ENCODE data around the gene LNX2.

Gene LNX2

DNA sequence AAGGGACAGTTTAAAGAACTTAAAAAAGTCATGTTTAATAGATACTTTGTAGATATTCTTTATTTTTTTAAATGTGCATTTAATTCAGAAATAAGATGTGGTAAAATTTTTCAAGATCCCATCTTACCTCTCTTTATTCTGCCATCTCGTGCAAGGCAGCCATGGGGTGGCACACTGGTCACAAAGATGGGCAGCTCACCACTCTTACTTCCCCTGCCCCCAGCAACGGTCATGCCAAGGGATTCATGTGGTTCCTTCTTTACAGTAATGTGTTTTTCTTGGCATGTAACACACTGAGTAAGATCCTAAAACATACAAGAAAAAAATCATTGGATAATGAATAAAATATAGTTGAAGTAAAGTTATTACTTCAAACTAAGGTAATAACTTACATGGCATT lies 64.2 kb downstream of the LNX2 start:
- peak; percentile 35 for DNase-seq

DNA sequence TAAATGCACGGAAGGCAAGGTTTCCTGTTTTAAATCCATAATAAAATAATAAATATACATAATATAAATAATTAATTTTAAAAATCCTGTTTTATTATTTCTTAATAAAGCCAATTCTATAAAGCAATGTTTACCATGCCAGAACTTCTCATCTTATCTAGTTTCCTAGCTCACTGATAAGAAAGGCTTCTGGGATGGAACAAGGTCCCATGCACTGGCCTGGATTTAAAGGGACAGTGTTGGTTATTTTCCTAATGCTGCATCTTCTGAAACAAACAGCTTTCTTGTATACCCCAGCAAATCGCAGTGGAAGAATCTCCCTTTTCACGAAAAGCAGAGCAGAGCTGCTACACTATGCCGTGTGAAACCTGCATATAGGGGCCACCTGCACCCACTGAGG lies 68.8 kb downstream of the LNX2 start:
- DNase-seq: no peak

DNA sequence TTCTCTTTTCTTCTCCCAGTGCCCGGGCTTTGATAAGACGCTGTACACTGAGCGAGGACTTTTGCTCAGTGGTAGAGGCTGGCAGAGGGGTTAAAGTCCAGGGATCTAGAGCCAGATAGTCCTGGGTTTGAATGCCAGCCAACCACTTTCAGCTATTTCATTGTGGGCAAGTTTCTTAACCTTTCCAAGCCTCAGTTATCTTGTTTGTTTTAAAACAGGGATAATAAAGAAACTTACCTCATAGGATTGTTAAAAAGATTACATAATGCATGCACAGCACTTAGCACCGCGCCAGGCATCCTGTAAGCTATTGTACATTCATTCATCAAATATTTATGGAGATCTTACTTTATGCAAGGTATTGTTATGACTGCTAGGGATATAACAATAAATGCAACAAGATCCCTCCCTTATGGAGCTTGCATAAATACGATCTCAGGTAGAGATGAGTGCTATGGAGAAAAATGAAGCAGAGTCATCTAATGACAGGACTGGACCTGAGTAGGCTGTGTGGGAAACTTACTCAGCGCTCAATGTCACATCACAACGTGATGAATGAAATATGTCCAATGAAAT lies 70.8 kb downstream of the LNX2 start:
- DNase-seq: no peak

DNA sequence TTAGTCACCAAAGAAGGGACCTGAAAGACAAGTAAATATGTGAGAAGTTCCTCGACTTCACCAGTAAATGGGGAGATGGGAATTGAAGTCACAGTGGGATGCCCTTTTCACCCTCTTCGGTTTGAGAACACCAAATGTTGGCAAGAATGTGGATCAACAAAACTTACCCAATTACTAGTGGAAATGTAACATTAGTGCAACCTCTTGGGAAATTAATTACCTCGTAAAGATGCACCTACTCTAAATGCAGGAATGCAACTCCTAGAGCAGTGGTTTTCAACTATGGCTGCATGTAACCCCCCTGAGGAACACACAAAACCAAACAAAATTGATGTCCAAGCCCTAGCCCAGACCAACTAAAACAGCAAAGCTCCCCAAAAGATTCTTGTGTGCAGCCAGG lies 78.1 kb downstream of the LNX2 start:
- no peak for DNase-seq

DNA sequence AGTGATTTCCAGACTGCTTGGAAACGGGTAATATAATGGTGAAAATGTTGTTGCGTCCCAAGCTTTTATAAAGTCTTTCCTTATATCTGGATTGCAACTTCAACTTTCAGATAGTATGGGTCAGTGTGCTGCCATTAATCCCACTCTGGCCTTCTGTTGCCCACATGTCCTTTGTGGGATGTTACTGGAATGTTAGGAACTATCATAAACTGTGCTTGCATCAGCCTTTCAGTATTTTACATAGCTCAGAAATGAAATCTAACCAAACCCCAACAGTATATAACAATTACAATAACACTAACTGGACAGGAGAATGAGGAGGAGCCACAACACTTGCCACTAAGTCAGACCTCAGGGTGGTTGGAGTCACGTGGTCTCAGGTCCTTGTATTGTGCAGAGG lies 78.9 kb downstream of the LNX2 start:
- no peak for DNase-seq

DNA sequence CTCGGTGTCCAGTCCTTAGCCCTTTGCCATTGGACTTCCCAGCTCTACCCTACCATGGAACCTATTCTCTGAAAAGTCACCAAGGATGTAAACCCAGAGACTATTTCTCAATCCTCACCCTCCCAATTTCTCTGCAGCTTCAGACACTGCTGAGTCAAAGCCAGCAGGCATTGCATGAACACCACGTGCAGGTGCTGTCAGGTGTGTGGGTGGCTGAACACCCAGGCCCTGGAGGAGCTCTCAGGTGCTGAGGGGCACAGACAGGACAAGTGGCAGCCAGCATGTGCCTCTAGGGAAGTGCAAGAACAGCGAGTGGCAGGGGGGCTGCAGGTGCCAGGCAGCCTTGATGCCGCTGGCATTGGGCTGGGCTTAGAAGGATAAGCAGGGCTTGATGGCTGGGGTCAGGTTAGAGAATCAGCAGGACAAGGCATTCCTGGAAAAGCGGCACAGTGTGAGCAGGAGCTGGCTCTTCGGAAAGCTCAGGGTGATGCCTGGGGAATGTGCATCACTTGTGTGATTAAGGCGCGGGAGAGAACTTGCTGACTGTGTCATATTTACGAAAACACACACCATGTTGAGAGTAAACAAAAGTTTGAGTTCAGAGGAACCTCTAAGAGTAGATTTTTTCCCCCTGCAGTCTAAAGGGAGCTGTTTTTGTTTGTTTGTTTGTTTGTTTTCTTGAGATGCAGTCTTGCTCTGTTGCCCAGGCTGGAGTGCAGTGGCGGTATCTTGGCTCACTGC lies 83.8 kb downstream of the LNX2 start:
- no peak for DNase-seq

DNA sequence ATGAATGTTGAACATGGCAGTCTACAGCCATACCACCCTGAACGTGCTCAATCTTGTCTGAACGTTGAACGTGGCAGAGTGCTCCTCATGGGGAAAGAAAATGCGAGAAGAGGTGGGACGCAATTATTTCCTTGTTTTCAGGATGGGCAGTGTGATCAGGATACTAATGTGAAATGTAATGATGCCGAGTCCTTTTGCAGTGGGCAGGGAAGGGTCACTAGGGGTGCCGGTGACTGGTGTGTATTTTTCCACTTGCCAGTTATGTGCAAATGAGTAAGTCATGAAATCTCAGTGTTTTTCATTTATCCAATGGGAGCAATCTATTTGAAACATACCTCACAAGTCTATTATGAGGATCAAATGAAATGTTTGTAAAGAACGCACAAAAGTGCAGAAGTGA lies 84.8 kb downstream of the LNX2 start:
- DNase-seq: no peak

DNA sequence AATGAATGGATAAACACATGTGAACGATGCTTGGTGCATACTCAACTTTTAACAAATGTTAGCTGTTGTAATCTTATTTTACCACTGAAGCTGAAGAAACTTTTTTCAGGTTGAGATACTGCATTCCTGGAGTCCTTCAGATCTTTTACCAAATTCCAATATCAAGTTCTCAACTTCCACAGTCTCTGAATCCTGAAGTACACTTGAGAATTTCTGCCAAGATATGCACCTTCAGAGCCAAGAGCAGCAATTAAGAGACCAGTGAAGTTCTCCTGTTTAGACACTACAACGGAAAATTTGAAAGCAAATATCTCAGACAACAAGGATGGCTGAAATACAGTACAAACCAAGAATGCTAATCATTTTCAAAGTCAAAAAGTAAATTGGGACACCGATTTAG lies 85.3 kb downstream of the LNX2 start:
- no peak for DNase-seq

DNA sequence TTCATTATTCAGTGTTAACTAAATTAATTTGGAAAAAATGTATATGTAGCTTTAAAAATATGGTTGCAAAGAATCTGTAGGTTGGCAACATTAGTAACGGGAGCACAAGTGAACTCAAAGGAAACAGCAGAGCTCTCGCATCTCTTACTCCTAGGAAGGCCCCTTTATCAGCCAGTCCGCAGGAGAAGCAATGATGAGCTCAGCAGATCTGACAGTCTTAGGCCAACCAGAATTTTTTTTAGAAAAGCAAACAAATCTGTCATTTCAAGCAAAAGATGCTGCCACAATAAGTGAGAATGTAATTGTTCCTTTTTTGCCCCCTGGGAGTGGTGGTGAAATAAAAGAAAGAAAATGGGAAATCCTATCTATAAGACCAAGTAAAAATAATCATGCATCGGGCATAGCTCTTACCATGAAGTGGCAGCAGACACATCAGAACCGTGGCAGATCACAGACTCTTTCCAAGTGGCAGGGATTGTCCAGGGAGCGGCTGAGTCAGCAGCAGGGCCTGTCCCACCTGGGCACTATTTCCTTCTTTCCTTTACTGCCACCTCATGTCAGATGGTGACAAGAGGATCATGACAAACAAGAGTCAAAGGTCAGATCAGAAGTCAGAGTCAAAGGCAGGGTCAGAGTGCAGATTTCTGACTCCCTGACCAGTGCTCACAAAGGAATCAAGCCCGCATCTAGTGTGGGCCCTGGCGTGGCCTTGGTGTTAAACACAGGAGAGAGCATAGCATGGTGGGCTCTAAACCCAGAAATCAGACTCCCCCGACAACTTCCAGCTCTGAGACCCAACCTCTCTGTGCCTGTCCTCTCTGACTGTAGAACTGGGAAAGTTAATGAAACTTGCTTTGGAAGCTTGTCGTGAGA lies 86.0 kb downstream of the LNX2 start:
- DNase-seq: no peak

DNA sequence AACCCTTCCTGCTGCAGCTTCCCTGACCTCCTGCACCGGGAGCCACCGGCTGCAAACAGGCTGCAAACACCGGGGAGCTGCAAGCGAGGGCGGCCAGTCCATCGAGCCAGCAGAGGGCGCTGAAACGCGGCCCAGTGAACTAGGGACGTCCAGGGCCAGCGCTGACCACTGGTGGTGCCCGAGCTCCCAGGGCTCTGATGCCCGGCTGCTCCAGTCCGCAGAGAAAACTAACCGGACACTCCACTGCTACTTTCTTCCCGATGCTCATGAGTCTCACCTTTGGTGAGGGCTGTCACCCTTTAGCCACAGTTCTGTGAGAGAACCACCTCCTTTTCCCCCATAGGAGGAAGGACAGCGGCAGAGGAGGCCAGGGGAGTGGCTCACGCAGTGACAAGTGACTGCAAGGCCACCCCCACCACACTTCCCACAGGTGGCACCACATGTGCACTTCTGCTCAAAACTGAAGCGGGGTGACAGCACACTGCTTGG lies 87.1 kb downstream of the LNX2 start:
- DNase-seq: peak; percentile 74

DNA sequence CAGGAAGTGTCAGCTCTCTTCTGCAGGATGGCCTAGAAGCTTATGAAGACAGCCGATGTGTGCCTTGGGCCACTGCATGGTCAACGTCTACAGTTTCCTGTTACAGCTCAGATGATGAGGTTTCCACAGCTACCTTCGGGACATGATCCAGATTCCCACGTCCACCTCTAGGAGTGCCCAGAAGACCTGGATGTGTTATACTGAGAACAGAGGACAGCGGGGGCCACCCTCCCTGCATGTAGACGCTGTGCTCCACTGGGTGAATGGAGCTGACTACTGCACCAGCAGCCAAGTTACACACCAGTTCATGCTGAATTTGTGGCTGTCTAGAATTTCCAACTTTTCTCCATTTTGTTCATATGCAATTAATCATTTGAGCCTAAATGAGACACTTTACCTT lies 91.4 kb downstream of the LNX2 start:
- no peak for DNase-seq

DNA sequence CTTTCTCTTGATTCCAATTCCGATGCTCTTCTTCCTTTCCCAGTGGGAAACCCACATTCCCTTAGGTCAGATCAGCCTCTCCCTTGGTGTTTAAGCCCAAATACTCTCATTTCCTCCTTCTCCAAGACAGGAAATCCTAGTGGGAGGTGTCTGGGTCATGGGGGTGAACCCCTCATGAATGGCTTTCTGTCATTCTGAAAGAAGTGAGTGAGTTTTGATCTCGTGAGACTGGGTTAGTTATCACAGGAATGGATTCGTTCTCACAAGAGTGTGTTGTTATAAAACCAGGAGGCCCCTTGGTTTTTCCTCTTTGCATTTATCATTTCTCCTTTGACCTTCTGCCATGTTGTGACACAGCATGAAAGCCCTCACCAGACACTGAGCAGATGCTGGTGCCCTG lies 93.8 kb downstream of the LNX2 start:
- DNase-seq: no peak

DNA sequence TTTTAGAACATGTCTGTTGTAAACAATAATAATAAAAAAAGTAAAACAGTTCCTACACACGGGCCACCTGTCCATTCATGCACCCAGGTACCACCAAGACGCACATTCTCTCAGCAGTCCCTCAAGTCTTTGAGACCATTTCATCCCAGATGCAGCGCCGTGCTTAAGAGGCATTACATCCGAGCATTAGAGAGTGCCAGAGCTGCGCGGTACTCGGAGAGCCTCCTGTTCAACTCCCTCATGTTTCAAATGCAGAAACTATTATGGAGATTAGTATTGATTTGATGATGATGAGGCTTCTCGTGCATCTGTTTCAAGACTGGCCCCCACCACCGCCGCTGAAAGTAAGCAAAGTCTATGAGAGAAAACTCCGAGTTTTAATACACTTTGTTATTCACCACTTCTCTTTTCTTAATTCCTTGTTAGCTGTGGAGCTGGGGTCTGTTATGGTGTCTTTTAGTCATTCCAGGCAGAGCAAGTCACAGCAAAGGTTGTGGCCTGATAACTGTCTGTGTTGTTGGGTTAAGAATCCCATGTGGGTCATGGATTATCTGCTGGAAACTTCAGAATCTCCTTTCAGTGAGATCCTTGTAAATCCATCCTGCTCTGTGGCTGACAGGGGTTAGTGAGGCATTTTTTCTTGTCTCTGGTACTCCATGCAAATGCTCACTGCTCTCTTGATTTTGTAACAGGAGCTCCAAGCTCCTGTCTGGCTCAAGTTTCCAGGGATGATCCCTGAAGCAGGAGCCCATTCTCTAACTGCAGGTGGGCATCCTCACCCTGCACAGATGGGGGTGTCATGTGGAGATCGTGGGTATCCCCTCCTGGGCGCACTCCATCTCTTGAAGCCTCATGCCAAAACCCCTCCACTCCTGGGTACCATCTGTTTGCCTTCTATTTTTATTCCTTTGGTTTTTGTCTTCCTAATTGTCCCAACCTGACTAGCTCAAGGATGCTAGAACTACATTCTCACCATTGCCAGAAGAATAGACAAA lies 95.1 kb downstream of the LNX2 start:
- DNase-seq: no peak

DNA sequence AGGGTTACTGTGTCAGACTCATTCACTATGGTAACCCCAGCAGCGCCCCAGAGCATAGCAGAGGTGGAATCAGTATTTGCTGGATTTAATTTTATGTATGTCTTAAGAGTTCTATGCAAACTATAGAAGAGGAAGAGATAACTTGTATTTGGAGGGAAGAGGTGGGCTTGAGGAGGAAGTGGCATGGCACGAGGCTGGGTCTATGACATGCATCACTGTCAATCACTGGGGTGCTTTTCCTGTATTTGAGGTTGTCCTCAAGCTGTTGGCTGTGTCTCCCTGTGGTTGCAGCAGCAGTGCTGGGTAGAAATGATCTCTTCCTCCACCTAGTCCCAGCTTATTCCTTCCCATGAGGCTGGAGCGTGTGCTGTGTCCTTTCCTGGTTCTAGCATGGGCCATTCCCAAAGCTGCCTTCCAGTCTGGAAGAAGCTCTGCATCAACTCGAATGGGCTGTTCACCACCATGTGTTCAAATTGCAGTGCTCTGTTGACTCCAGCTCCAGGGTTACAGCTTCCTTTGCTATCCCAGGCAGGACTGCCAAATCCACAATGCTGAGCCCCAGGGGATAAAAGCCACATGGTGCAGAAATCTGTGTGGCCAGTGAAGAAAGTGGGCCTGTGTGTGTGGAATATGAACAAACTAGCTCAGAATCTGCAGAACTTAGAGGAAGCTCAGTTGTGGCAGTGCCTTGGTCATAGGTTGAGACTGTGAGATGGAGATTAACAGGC lies 96.8 kb downstream of the LNX2 start:
- peak; percentile 34 for DNase-seq

DNA sequence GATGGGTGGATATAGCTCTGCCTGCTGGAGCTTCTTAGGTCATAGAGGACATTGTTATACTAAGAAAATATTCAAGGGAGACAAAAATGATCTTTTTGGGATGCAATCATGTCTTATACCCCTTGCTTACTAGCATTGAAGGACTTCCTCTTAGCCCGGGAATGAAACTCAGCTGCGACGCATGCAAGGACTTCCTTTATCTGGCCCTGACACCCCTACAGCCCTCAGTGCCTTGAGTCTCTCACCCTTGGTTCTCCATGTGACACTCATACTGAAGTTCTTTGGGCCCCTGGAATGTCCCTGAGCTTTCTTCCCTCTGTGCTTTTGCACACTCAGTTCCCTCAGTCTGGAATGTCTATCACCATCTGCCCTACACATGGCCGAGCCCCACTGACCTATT lies 97.5 kb downstream of the LNX2 start:
- peak; percentile 76 for DNase-seq

DNA sequence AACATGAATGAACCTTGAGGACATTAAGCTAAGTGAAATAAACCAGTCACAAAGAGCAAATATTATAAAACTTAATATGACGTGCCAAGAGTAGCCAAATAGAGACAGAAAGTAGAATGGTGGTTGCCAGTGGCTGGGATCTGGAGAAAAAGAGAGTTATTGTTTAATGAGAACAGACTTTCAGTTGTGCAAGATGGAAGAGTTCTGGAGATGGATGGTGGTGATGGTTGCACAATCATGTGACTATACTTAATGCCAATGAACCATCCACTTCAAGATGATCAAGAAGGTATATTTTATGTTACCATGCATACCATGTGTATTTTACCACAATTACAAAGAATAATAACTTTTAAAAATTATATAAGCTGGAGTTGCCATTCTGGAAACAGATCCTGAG lies 104.2 kb downstream of the LNX2 start:
- DNase-seq: no peak

DNA sequence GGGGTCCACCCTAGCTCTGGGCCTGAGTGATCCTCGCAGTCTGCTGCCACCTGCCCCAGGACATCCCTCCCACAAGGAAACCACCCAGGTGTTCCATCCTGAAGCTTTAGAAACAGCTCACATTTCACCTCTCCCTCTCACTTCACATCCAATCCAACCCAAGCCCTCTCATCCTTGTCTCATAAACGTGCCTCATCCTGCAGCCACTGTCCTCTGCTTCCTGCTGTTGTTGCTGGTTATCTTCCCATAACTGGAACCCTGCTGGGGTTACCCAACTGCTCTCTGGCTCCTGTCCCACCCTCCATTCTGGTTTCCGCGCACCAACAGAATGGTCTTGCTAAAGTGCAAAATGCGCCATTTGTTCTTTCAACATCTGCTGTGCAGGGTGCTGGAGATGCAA lies 110.2 kb downstream of the LNX2 start:
- DNase-seq: no peak

DNA sequence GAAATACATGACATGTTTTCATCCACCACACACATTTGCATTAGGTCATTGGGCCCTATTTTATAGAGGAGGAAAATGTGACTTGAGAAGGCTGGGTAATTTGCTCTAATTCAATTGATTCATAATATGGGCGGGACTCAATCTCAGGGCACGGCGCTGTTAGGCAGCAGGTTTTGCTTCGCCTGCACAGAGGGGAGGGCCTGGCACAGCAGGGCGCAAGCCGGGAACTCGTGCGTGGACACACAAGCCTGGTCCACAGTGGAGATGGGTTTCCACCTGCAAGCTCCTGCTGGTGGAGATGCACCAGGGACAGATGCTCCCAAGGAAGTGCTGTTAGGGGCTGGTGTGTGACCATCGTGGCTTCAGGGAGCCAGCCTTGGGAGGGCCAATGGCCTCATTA lies 111.5 kb downstream of the LNX2 start:
- DNase-seq: no peak

DNA sequence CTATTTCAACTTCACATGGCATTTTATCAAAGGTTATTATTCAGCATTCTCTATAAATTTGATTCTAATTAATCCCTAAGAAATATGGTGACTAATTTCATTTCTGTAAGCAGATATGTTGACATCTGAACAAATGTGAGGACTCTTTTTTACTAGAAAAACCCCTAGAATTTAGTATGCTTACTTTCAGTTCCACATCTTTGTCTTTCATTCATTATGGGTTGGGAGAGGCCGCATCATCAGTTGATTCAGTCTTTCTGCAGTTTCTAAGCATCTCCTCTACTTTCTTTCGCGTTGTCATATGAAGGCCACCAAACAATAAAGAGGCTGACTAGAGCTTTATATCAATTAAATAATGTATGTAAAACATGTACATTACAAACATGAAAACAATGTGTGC lies 114.5 kb downstream of the LNX2 start:
- no peak for DNase-seq

DNA sequence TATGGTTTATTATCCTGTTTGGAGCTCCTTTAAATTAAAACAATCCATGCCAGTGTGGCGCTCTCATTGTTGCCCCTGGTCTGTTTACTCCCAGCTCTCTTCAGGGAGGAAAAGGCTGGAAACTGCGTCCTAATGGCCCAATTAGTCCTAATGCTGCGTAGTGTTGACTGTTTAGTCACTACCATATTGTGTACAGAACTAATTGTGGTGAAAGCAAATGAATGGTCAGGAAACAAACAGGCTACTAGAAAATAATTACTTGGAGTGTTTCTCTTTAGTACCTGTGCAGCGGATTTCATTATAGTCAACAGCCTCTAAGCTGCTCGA lies 115.5 kb downstream of the LNX2 start:
- DNase-seq: no peak

DNA sequence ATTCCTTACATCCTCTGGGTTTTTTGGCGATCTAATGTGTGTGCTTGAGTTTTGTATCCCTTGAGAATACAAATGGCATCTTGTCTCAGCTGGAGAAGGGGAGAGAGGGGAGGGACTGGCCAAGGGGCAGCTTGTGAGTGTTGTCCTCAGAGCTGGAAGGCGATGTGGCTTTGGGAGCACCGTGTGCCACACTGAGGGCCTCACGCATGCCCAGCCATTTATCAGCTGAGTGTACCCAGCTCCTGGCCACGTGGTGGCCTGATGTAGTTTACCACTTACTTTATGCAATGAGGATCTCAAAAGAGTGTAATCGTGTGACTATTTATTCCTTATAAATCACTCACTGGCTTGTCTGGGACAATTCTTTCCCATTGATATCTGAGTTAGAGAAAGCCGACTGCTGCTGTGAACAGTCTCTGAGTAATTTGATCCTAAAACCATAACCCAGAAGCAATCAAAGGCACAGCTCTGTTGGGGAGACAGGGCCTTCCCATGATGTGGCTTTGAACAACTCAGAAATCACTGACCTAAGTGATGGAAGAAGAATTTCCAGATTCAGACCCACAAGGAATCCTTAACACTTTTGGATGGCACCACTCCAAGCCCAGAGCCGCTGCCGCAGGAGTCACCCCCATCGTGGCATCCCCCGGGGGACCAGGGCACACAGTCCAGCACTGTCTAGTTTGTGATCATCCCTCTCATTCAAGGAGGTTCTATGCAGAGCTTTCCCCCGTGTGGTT lies 116.0 kb downstream of the LNX2 start:
- DNase-seq: no peak

All from inflammatory macrophage treated with lipopolysaccharide for 4 hours (primary cell).